GM23248 (cell line): ENCODE data around the gene DNAH14. TPM values are rescaled to one million over a fixed set of nuclear protein-coding genes. Genes with fewer than 3 reads are reported as not detected.

Experiments
- DNase-seq: peaks from one replicate; pipeline ENCODE4 v3.0.0-alpha.2; 2015
- H2AFZ ChIP-seq: fragments of 200-600 bp; sonication (generic); 2 replicates; pipeline ENCODE4 v1.6.1; 2016; ENCODE audit warnings: antibody characterized with exemption
- H3F3A ChIP-seq: fragments of 200-600 bp; sonication (generic); 2 replicates; pipeline ENCODE4 v1.6.1; 2016; ENCODE audit warnings: mild to moderate bottlenecking, antibody characterized with exemption, mixed run types; ENCODE audit not compliant: insufficient read depth
- H3K27ac ChIP-seq: fragments of 200-600 bp; sonication (generic); 2 replicates; pipeline ENCODE4 v1.5.1; 2016; ENCODE audit warnings: mild to moderate bottlenecking
- H3K27me3 ChIP-seq: fragments of 200-600 bp; sonication (generic); replicated peaks from 2 replicates; pipeline ENCODE4 v1.6.1; 2016; ENCODE audit warnings: mild to moderate bottlenecking; ENCODE audit not compliant: insufficient read depth
- H3K36me3 ChIP-seq: fragments of 200-600 bp; sonication (generic); 2 replicates; pipeline ENCODE4 v1.6.1; 2016; ENCODE audit warnings: low read depth, mild to moderate bottlenecking
- H3K4me1 ChIP-seq: fragments of 200-600 bp; sonication (generic); 2 replicates; pipeline ENCODE4 v1.6.1; 2016; ENCODE audit warnings: mild to moderate bottlenecking; ENCODE audit not compliant: insufficient read depth
- H3K4me2 ChIP-seq: fragments of 200-600 bp; sonication (generic); one replicate; pipeline ENCODE4 v1.6.1; 2016; ENCODE audit warnings: mild to moderate bottlenecking; ENCODE audit not compliant: unreplicated experiment
- H3K4me3 ChIP-seq: fragments of 200-600 bp; sonication (generic); 2 replicates; pipeline ENCODE4 v1.5.1; 2016; ENCODE audit warnings: mild to moderate bottlenecking
- H3K79me2 ChIP-seq: fragments of 200-600 bp; sonication (generic); 2 replicates; pipeline ENCODE4 v1.6.1; 2016; ENCODE audit warnings: mild to moderate bottlenecking; ENCODE audit not compliant: insufficient read depth
- H3K9ac ChIP-seq: fragments of 200-600 bp; sonication (generic); 2 replicates; pipeline ENCODE4 v1.6.1; 2016; ENCODE audit warnings: mild to moderate bottlenecking
- H3K9me2 ChIP-seq: fragments of 200-600 bp; sonication (generic); 2 replicates; pipeline ENCODE4 v1.6.1; 2016; ENCODE audit warnings: mixed run types, mild to moderate bottlenecking, moderate library complexity; ENCODE audit not compliant: insufficient read depth
- H3K9me3 ChIP-seq: fragments of 200-600 bp; sonication (generic); one replicate; pipeline ENCODE4 v1.6.1; 2017; ENCODE audit warnings: low read depth
- H4K20me1 ChIP-seq: fragments of 200-600 bp; sonication (generic); 2 replicates; pipeline ENCODE4 v1.6.0; 2016; ENCODE audit not compliant: insufficient read depth
- EZH2 ChIP-seq: fragments of 200-600 bp; sonication (generic); IDR thresholded peaks from 2 replicates; pipeline ENCODE4 v1.6.1; 2018; ENCODE audit warnings: antibody characterized with exemption, mild to moderate bottlenecking; ENCODE audit not compliant: insufficient read depth, poor library complexity, severe bottlenecking
- EZH2phosphoT487 ChIP-seq: fragments of 200-600 bp; sonication (generic); IDR thresholded peaks from 2 replicates; pipeline ENCODE4 v1.6.1; 2018; ENCODE audit warnings: antibody characterized with exemption, moderate library complexity, mild to moderate bottlenecking, low read depth; ENCODE audit not compliant: insufficient read depth
- WGBS, 2 experiments: methylation state at CpG; one replicate each; pipeline ENCODE4 v1.1.6; 2015 to 2017; ENCODE audit warnings: low lambda C conversion rate in 2 of 2, low coverage in 1 of 2; ENCODE audit errors: missing lambda C conversion rate in 2 of 2; 5-methylcytosine and 5-hydroxymethylcytosine counted together
- in situ Hi-C: fragments of 300-500 bp; cut with MboI; formaldehyde crosslinking; loops from 2 replicates; pipeline ENCODE4 v1.15.0; 2020
- polyA plus RNA-seq: library from polyadenylated mRNA; unstranded; fragments of >200 nt; fragmentation: Nextera tagmentation; extraction: Ambion mirVana; gene quantifications from 2 replicates; pipeline ENCODE4 v1.2.1, GENCODE V29; 2016
- total RNA-seq: library from RNA; depleted of rRNA; stranded (reverse); fragments of >200 nt; shearing (Covaris generic); gene quantifications from 2 replicates; pipeline ENCODE4 v1.2.3, GENCODE V29; 2014

Gene DNAH14
- total and polyA plus RNA-seq, 2 experiments from 2014 or later, result 9.9 to 20.8 TPM

- no peak overlapping the region for H3K4me3 ChIP-seq
- no peak overlapping the region for H3K4me2 ChIP-seq
- no peak overlapping the region for H3K9ac ChIP-seq
- no peaks in the 10 kb centered on the region for H3K9me3 ChIP-seq
- no peak overlapping the region for H2AFZ ChIP-seq
- 0 out of 2 replicates have a peak, but pooled peaks cover 3% of the 10 kb centered on the region for H3K27me3 ChIP-seq
- no peaks in the 10 kb centered on the region for H4K20me1 ChIP-seq
- H3K36me3 ChIP-seq, result no peaks in the 10 kb centered on the region
- no peaks in the 10 kb centered on the region for H3F3A ChIP-seq
- TF ChIP-seq EZH2phosphoT487 (no peak), EZH2 (no peak)
- H3K4me1 ChIP-seq, result no peaks in the 10 kb centered on the region
- H3K9me2 ChIP-seq, result no peaks in the 10 kb centered on the region
- no peak overlapping the region for H3K27ac ChIP-seq
- in situ Hi-C loops, result no loop called here
- peak; percentile 24 for DNase-seq
- H3K79me2 ChIP-seq, result no peaks in the 10 kb centered on the region
Observed at GRCh38 chr1:225343618-225344017, 414.1 kb downstream of the DNAH14 start.

GRCh38 chr1:225347123-225347683 is 417.7 kb downstream of the DNAH14 start:
- Histone ChIP-seq H3K9ac (no peak overlapping the region), H3K4me1 (no peaks in the 10 kb centered on the region), H3K9me3 (no peaks in the 10 kb centered on the region), H3K4me3 (no peak overlapping the region), H3K36me3 (no peaks in the 10 kb centered on the region), H4K20me1 (no peaks in the 10 kb centered on the region), H3K27ac (no peak overlapping the region), H3K27me3 (0 out of 2 replicates have a peak, but pooled peaks cover 3% of the 10 kb centered on the region), H3K9me2 (no peaks in the 10 kb centered on the region), H3K4me2 (no peak overlapping the region), H3F3A (no peaks in the 10 kb centered on the region), H2AFZ (no peak overlapping the region), H3K79me2 (no peaks in the 10 kb centered on the region)
- DNase-seq, result no peak
- TF ChIP-seq EZH2 (no peak), EZH2phosphoT487 (no peak)
- in situ Hi-C loops, result no loop called here
- WGBS, 2 experiments, result 26 to 31% methylated on average over 3 of the region's 3 CpGs

GRCh38 chr1:225348400-225348799 is 418.9 kb downstream of the DNAH14 start:
- no peak overlapping the region for H3K9ac ChIP-seq
- no peaks in the 10 kb centered on the region for H3K4me1 ChIP-seq
- H3K4me3 ChIP-seq, result no peak overlapping the region
- H3K79me2 ChIP-seq, result no peaks in the 10 kb centered on the region
- no peak overlapping the region for H3K4me2 ChIP-seq
- H3K27me3 ChIP-seq, result 0 out of 2 replicates have a peak, but pooled peaks cover 3% of the 10 kb centered on the region
- H3K9me2 ChIP-seq, result no peaks in the 10 kb centered on the region
- DNase-seq, result no peak
- no peaks in the 10 kb centered on the region for H3K36me3 ChIP-seq
- TF ChIP-seq EZH2phosphoT487 (no peak), EZH2 (no peak)
- no peaks in the 10 kb centered on the region for H4K20me1 ChIP-seq
- H2AFZ ChIP-seq, result no peak overlapping the region
- no peaks in the 10 kb centered on the region for H3K9me3 ChIP-seq
- H3F3A ChIP-seq, result no peaks in the 10 kb centered on the region
- in situ Hi-C loops, result no loop called here
- H3K27ac ChIP-seq, result no peak overlapping the region

- Histone ChIP-seq H3K9me2 (no peaks in the 10 kb centered on the region), H2AFZ (no peak overlapping the region), H3K27me3 (0 out of 2 replicates have a peak, but pooled peaks cover 3% of the 10 kb centered on the region), H3K4me3 (no peak overlapping the region), H3K9ac (no peak overlapping the region), H3K9me3 (no peaks in the 10 kb centered on the region), H3K79me2 (no peaks in the 10 kb centered on the region), H3F3A (no peaks in the 10 kb centered on the region), H4K20me1 (no peaks in the 10 kb centered on the region), H3K4me2 (no peak overlapping the region), H3K4me1 (no peaks in the 10 kb centered on the region), H3K27ac (no peak overlapping the region), H3K36me3 (no peaks in the 10 kb centered on the region)
- DNase-seq, result no peak
- no peak for TF ChIP-seq EZH2
- TF ChIP-seq EZH2phosphoT487, result no peak
- in situ Hi-C loops, result no loop called here
- WGBS, 2 experiments, result 38 to 43% methylated on average over 2 of the region's 2 CpGs
Observed at GRCh38 chr1:225349826-225350225, 420.4 kb downstream of the DNAH14 start.

- Histone ChIP-seq H3K27ac (no peak overlapping the region), H3K27me3 (0 out of 2 replicates have a peak, but pooled peaks cover 3% of the 10 kb centered on the region), H2AFZ (no peak overlapping the region), H3K9me2 (no peaks in the 10 kb centered on the region), H3K4me1 (no peaks in the 10 kb centered on the region), H3F3A (no peaks in the 10 kb centered on the region), H3K4me2 (no peak overlapping the region), H3K36me3 (no peaks in the 10 kb centered on the region), H3K9me3 (no peaks in the 10 kb centered on the region), H3K79me2 (no peaks in the 10 kb centered on the region), H4K20me1 (no peaks in the 10 kb centered on the region), H3K9ac (no peak overlapping the region), H3K4me3 (no peak overlapping the region)
- TF ChIP-seq EZH2 (no peak), EZH2phosphoT487 (no peak)
- in situ Hi-C loops, result no loop called here
- DNase-seq, result no peak
Observed at GRCh38 chr1:225350872-225351271, 421.4 kb downstream of the DNAH14 start.
